ENCODE measurements around the gene ACAN.

Gene ACAN

DNA sequence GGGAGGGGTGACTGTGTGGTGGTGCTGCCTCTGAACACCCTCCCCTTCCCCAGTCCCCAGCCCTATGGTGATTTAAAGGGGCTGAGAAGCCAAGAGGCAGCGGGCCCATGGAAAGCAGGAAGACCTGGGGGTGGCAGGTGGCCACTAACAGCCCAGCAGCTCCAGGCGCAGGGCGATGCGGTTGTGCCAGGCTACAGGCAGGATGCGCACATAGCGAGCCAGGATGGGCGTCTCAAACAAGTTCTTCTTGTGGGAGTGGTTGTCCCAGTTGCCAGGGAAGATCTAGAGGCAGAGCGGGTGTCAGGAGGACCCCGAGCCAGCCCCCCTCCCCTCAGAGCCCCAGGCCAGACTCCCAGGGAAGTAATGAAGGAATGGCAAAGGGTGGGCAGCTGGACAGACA is 96.0 kb downstream of the ACAN start:
- DNase-seq (ENCODE audit: low read depth, low spot score): no peak
- POLR2A ChIA-PET: no interaction called here
- no peak overlapping the region for H3K4me3 ChIP-seq (ENCODE audit: low read depth, low read length)
- TF ChIP-seq, protein P1, sequence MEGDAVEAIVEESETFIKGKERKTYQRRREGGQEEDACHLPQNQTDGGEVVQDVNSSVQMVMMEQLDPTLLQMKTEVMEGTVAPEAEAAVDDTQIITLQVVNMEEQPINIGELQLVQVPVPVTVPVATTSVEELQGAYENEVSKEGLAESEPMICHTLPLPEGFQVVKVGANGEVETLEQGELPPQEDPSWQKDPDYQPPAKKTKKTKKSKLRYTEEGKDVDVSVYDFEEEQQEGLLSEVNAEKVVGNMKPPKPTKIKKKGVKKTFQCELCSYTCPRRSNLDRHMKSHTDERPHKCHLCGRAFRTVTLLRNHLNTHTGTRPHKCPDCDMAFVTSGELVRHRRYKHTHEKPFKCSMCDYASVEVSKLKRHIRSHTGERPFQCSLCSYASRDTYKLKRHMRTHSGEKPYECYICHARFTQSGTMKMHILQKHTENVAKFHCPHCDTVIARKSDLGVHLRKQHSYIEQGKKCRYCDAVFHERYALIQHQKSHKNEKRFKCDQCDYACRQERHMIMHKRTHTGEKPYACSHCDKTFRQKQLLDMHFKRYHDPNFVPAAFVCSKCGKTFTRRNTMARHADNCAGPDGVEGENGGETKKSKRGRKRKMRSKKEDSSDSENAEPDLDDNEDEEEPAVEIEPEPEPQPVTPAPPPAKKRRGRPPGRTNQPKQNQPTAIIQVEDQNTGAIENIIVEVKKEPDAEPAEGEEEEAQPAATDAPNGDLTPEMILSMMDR (IDR thresholded peaks at IDR 0.05; ENCODE audit: insufficient read depth, low read length, missing control alignments): no peak
- CTCF ChIA-PET: interaction anchor here (0.8 to 2.7 kb wide), 6 partner anchors 9 to 158 kb away, joined by 3 to 9 read pairs (median 6); no protein-coding TSS in a partner anchor

DNA sequence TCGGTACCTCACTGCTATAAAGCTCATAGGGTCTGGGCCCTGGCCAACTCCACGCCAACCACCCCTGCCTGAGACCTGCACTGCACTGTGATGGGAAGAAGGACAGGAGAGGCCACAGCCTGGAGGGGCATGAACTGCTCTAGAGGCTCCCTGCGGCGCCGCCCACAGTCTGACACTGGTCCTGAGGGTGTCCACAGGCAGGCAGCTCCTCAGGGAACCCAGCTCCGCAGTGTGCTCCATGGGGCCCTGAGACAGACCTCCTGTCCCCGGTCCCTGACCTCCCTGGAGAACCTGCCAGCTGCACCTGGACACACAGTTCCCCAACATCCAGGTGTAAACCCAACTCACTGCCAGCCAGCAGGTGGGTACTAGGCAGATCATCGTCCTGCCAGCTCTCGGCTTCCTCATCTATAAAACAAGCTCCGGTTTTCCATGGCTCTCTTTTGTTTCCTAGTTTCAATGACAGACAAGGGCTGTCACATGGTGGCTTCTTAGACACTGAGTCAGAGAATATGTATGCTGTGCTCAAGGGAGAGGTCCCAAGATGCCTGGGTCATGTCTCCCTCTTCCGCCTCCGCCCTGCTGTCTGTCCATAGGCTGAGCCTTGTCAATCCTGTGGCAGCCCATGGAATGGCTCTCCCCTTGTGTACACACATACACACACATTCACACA is 97.2 kb downstream of the ACAN start:
- ChIA-PET CTCF (interaction anchor here (0.9 to 11.4 kb wide), 7 partner anchors 17 to 277 kb away, joined by 3 to 176 read pairs (median 4); partner anchors contain the start of gene ISG20), POLR2A (interaction anchor here (0.7 to 0.8 kb wide), 2 partner anchors 13 to 243 kb away, joined by 3 read pairs; partner anchors contain the start of gene MFGE8)
- H3K4me3 ChIP-seq (ENCODE audit: low read depth, low read length): no peak overlapping the region
- no peak for DNase-seq (ENCODE audit: low read depth, low spot score)
- TF ChIP-seq, protein P1 (IDR thresholded peaks at IDR 0.05; ENCODE audit: insufficient read depth, low read length, missing control alignments): no peak

DNA sequence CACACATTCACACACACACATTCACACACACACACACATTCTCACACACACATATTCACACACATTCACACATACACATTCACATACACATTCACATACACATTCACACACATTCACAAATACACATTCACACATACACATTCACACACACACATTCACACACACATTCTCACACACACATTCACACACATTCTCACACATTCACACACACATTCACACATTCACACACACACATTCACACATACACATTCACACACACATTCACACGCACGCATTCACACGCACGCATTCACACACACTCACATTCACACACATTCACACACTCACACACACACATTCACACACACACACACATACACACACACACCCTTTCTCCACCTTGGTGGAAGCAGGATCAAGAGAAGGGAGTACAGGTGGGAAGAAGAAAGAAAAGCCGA is 97.8 kb downstream of the ACAN start:
- H3K4me3 ChIP-seq (ENCODE audit: low read depth, low read length): no peak overlapping the region
- DNase-seq (ENCODE audit: low read depth, low spot score): no peak
- TF ChIP-seq, protein P1 (IDR thresholded peaks at IDR 0.05; ENCODE audit: insufficient read depth, low read length, missing control alignments): no peak
- POLR2A ChIA-PET: interaction anchor here (0.7 to 0.8 kb wide), 2 partner anchors 12 to 243 kb away, joined by 3 read pairs; partner anchors contain the start of gene MFGE8
- CTCF ChIA-PET: interaction anchor here (1.0 to 11.4 kb wide), 11 partner anchors 10 to 277 kb away, joined by 3 to 176 read pairs (median 9); partner anchors contain the start of gene ISG20

DNA sequence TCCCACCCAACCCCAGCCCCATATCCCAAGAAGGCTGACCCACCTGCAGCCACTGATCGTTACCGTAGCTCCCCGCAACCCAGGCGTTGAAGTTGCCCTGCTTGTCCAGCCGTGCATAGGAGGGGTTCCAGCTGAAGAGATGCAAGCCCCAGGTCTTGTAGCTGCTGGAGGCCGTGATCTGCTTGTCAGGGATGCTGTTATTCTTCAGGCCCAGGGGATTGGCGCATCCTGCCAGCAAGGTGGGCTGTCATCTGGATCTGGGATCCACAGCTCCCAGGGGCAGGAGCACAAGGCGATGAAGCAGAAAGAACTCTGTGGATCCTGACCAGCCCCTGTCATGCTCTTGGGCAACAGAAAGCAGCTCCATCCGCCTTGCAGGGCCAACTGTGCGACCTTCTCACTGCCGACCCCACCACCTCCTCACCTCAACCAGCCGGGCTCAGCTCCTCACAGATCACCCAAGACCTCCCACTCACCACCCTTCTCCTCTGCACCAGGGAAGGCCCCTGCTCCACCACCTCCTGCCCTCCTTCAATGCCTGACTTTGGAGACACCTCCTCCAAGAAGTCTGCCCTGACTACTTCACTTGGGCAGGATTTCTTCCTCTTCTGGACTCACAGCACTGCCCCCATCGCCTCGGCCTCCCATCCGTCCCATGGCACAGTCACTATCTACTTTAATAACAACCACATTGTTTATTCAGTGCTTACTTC is 98.4 kb downstream of the ACAN start:
- ChIA-PET CTCF (interaction anchor here (1.0 to 11.4 kb wide), 11 partner anchors 9 to 273 kb away, joined by 3 to 176 read pairs (median 28); no protein-coding TSS in a partner anchor), POLR2A (no interaction called here)
- no peak for DNase-seq (ENCODE audit: low read depth, low spot score)
- no peak overlapping the region for H3K4me3 ChIP-seq (ENCODE audit: low read depth, low read length)
- TF ChIP-seq, protein P1 (IDR thresholded peaks at IDR 0.05; ENCODE audit: insufficient read depth, low read length, missing control alignments): no peak

DNA sequence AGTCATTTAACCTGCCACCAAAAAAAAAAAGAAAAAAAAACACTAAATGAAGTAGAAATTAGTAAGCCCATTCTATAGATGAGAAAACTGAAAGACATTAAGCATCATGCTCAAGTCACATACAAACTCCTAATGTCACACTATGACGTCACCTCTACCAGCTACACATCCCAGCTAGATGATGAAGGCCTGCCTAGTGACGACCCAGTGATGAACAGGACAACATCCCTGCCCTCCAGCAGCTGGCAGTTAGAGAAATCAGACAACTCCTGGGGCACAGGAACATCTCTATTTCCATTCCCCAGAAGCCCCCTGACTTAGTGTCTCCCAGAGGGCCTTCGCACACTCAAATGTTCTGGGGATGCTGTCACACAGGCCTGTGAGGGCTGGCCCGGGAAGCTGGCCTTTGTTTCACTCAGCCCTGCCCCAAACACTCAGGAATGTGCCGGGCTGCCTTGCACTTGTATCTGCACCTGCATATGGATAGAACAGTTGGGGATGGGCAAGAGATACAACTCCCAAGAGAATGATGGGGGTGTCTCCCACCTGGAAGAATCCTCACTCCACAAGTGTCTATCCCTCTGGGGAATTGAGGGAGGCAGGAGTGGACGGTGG is 99.1 kb downstream of the ACAN start:
- POLR2A ChIA-PET: no interaction called here
- DNase-seq (ENCODE audit: low read depth, low spot score): no peak
- no peak overlapping the region for H3K4me3 ChIP-seq (ENCODE audit: low read depth, low read length)
- TF ChIP-seq, protein P1 (IDR thresholded peaks at IDR 0.05; ENCODE audit: insufficient read depth, low read length, missing control alignments): no peak
- CTCF ChIA-PET: interaction anchor here (0.8 to 11.4 kb wide), 16 partner anchors 8 to 272 kb away, joined by 3 to 176 read pairs (median 7); no protein-coding TSS in a partner anchor
